ENCODE measurements around the gene SCGB3A1. TPM values are rescaled to one million over a fixed set of nuclear protein-coding genes. Genes with fewer than 3 reads are reported as not detected.

Gene SCGB3A1
- total RNA-seq, 2 donors from 2014 or later, result not detected

DNA sequence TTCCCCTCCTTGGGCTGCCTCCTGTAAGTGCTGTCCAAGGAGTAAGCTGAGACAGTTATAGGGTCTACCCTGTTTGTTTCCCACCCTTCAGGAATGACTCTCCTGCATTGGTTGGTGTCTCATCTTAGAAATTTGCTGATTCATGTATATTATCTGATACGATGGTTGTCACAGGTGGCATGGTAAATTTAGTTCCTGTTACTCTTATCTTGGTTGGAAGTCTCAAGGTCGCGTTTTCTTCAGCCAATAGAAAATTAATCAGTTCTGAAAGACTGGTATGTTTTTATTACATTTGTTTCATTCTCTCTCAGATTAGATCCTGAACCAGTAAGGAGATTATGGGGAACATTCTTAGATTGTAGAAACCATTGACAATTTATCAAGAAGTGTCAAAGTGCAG lies 42.7 kb downstream of the SCGB3A1 start:
- H3K4me1 ChIP-seq, result peaks cover 26% of the 10 kb centered on the region
- H3K4me3 ChIP-seq, result no peak overlapping the region
- no peaks in the 10 kb centered on the region for H3K27me3 ChIP-seq
- H3K27ac ChIP-seq, result peak overlapping the region in 3 of 4 donors; percentile 57 to 79 (median 59)
- no peaks in the 10 kb centered on the region for H3K9me3 ChIP-seq
- ATAC-seq (peak; percentile 90), DNase-seq (peak in 1 of 4 donors; percentile 46)
- intact Hi-C loops (cut with DNase I), result loop anchor here (10.0 kb wide), 1 partner anchor 56 kb away; no protein-coding TSS in a partner anchor
- no peaks in the 10 kb centered on the region for H3K36me3 ChIP-seq (replicated peaks in 1 of 2; ENCODE audit: insufficient read depth in 1 of 2, low read depth in 2 of 2)
- TF ChIP-seq POLR2A (IDR thresholded peaks at IDR 0.05), result no peak
- TF ChIP-seq CTCF (IDR thresholded peaks at IDR 0.05), result no peak
- WGBS, 2 donors, result 2 to 24% methylated on average over 3 of the region's 3 CpGs

GRCh38 chr5:180545248-180545647 lies 46.1 kb downstream of the SCGB3A1 start:
- H3K27me3 ChIP-seq, result no peaks in the 10 kb centered on the region
- WGBS, 2 donors, result 82 to 100% methylated on average over 3 of the region's 3 CpGs
- intact Hi-C loops (cut with DNase I), result loop anchor here (10.0 kb wide), 1 partner anchor 60 kb away; no protein-coding TSS in a partner anchor
- no peak overlapping the region for H3K4me3 ChIP-seq
- TF ChIP-seq CTCF (IDR thresholded peaks at IDR 0.05), result no peak
- ATAC-seq (no peak), DNase-seq (no peak)
- H3K4me1 ChIP-seq, result peaks cover 26% of the 10 kb centered on the region
- no peak overlapping the region for H3K27ac ChIP-seq
- H3K9me3 ChIP-seq, result no peaks in the 10 kb centered on the region
- no peaks in the 10 kb centered on the region for H3K36me3 ChIP-seq (replicated peaks in 1 of 2; ENCODE audit: insufficient read depth in 1 of 2, low read depth in 2 of 2)

GRCh38 chr5:180541710-180542109 lies 49.6 kb downstream of the SCGB3A1 start:
- 92 to 94% methylated on average over 9 of the region's 9 CpGs for WGBS, 2 donors
- TF ChIP-seq POLR2A (IDR thresholded peaks at IDR 0.05), result no peak
- TF ChIP-seq CTCF (IDR thresholded peaks at IDR 0.05), result no peak
- ATAC-seq, result no peak
- Histone ChIP-seq H3K4me3 (no peak overlapping the region), H3K27ac (no peak overlapping the region), H3K36me3 (replicated peaks in 1 of 2; ENCODE audit: insufficient read depth in 1 of 2, low read depth in 2 of 2) (no peaks in the 10 kb centered on the region), H3K9me3 (no peaks in the 10 kb centered on the region), H3K4me1 (no peaks in the 10 kb centered on the region), H3K27me3 (no peaks in the 10 kb centered on the region)
- intact Hi-C loops (cut with DNase I), result loop anchor here (10.0 kb wide), 1 partner anchor 63 kb away; no protein-coding TSS in a partner anchor
- no peak for DNase-seq

Other genes starting within 250 kb of the SCGB3A1 start
- 10 to 100 TPM in 1 of 2 donors, 1 to 10 TPM in 1; 3.9 to 17.5 TPM for gene GFPT2, start 238.2 kb downstream of the SCGB3A1 start, total RNA-seq
- 1 to 10 TPM; 4.0 to 7.5 TPM for gene CNOT6, start 97.1 kb downstream of the SCGB3A1 start, total RNA-seq
- 1 to 10 TPM; 6.3 to 7.5 TPM for gene FLT4, start 58.1 kb upstream of the SCGB3A1 start, total RNA-seq
- not detected for gene OR2Y1, start 148.6 kb upstream of the SCGB3A1 start, total RNA-seq
- gene MGAT1, start 211.3 kb upstream of the SCGB3A1 start, total RNA-seq, result 10 to 100 TPM; 96.2 to 98.8 TPM